Activated T-helper 1 cell treated with anti-CD3 and anti-CD28 coated beads, Interleukin-2, amount 50 U/mL, for 16 hours (primary cell): ENCODE results near the gene SPAM1.
"Not testable (repeated sequence)": the region's sequence is repeated elsewhere in the genome, so short reads cannot be mapped to it uniquely, and the experiment has no call there.

Experiments used
- DNase-seq, 2 donors: peaks; one replicate each; pipeline ENCODE4 v3.0.0-alpha.2; 2020; ENCODE audit warnings: low read depth in 1 of 2, low spot score in 1 of 2

The SPAM1 gene

DNA sequence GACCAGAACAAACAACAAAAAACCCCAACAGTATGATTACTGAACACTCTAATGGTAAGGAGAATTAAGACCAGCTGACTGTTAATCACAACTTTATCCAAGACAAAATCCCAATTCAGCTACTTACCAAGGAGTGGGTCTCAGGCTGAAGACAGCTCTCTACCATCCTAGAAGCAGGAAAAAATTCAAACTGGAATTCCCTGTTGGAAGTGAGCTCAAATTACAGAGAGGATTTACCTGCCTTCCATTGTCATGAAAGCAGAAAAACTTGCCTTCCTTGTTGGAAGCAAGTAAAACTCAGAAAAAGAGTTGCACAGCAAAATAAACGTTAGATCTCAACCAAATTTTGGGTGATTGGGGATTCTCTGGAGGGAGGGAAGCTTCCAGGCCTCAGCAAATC is 20.9 kb downstream of the SPAM1 start:
- no peak for DNase-seq

GRCh38 chr7:123948136-123948535 is 23.1 kb downstream of the SPAM1 start:
- DNase-seq, result no peak

DNA sequence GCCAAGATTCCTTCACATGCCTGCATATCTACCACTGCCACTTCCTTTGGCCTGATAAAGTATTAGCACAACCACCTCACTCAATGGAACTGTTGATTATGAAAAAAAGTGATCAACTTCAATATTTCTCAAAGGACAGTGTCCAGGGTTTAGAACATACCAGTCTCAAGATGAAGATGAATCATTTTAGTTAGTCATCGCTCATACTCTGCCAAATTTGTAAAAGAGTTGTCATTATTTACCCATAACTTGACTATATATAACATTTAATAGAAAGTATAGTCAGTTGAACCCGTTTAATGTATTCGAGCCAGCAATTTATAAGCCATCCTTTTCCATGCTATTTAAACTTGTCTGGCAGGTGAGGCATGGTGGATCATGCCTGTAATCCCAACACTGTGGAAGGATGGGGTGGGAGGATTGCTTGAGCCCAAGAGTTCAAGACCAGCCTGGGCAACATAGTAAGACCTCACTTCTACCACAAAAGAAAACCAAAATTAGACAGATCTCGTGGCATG is 33.2 kb downstream of the SPAM1 start:
- no peak for DNase-seq

GRCh38 chr7:123961771-123962170 is 36.7 kb downstream of the SPAM1 start:
- no peak for DNase-seq

DNA sequence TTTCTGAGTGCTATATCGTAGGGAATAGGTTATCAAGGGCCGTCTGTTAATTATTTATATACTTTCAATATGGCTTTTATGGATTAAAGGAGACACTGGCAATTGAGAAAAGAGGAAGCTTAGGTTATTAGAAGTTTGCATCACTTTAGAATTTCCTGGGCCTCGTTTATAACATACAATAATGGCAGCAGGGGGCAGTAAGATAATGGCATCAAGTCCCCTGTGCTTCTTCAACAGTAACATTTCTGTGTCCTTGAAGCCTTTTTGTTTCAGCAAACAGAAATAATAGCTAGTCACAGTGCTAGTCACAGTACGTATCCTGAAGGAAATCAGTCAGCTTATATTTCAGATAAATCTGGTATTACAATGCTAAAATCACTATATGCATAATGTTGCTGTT is 41.9 kb downstream of the SPAM1 start:
- DNase-seq, result no peak

GRCh38 chr7:123972045-123972444 is 47.0 kb downstream of the SPAM1 start:
- no peak for DNase-seq

DNA sequence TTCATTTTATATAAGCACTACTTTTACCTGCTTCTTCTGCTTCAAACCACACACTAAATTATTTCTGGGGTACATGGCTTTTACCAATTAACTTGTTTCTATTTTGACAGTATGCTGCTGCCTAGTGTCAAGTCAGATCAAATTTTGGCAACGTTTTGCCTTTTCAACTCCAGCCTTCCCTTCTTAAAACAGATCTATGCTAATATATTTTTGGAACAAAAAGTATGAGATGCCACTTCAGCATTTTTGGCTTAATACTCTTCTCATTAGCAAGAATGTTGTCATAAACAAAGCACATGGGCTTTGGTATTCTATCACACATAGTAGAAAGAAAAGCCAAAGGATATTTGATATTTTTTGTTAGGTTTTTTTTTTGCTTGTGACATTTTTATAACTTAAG is 47.8 kb downstream of the SPAM1 start:
- no peak for DNase-seq

DNA sequence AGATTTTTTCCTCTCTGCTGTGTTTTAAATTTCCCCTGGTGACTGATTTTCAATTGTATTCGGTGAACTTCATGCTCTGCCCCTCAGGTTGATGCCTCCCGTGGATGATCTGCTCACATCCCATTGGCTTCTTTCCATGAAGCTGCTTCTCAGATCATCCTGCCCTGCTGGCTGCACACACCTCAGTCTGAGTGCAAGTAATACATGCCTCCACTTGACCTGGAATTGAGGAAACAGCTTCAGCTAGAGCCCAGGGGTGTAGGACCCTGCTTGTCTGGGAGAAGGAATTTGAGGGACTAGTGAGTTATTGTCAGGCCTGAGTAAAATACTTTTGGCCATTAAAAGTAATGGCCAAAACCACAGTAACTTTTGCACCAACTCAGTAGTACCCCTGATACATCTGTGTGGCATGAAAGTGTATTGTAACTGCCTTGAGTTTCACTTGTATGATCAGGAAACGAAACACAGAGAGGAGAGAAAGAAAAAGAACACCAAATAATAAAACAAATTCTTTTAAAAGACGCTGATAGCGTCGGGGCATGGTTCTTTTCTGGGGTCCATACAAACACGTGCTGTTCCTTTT is 49.4 kb downstream of the SPAM1 start:
- no peak for DNase-seq

- DNase-seq, result no peak
Observed at GRCh38 chr7:123975084-123975483, 50.0 kb downstream of the SPAM1 start.

- DNase-seq, result no peak
Observed at GRCh38 chr7:123977081-123977480, 52.0 kb downstream of the SPAM1 start.

DNA sequence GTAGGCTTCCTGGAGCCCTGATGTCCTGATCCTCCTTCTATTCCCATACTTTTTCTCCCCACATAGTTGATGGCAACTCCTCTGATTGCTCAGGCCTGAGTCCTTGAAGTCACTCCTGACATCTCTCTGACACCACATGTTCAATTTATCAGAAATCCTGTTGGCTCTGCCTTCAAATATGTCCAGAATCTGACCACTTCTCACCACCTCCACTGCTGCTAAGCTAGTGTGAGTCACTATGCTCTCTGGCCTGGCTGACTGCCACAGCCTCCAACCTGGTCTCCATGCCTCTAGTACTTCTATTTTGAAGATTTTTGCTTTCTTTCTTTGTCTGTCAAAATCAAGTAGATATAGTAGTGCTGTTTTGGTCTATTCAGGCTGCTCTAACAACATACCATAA is 54.8 kb downstream of the SPAM1 start:
- no peak for DNase-seq

DNA sequence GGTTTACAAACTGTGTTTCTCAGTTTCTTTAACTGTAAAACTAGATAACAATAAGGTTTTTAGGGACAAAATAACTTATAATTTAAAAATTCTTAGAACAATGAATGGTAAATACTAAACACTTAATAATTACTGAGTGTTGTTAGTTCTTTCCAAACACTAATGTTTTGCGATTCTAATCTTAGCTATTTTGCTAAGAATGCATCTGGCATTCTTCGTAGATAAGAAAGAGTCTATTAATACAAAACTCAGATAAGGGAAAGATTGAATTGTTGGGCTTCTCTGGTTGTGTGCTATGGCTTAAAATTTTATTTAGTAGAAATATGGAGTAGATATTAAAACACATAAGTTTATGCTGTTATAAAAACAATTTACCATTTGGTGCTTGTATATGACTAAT is 62.4 kb downstream of the SPAM1 start:
- DNase-seq, result no peak

- DNase-seq, result no peak
Observed at GRCh38 chr7:123992913-123993518, 68.0 kb downstream of the SPAM1 start.

GRCh38 chr7:123993996-123994395 is 69.0 kb downstream of the SPAM1 start:
- no peak for DNase-seq

GRCh38 chr7:123994449-123994848 is 69.4 kb downstream of the SPAM1 start:
- DNase-seq, result no peak

DNA sequence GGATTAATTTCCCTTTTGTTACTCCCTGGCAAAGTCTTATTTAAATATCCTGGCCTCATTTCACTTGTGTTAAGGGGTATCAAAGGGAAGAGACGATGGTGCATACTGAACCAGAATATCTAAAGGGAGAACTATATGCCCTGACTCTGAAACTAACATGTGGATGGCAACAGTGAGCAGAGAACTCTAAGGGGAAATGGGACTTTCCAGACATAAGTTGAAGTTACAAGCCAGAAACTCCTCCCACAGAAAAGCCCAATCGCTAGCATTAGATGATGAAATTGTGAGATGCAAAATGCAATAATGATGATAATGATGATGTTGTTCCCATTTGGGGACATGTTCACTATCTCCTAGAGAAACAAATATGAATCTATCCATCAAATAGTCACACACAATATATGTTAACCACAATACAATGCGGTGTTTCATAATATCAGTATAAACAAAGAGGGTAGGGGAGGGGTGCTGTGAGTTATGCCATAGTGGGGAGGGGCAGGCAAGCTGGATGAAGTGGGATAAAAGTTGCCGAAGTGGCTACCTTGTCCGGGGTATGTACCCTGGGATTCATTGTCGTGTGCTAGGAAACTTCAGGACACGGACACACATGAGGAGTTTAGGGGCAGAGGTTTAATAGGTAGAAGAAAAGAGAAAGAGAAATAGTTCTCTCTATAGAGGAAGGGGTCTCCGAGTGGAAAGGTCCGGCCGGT is 70.7 kb downstream of the SPAM1 start:
- DNase-seq, result no peak

DNA sequence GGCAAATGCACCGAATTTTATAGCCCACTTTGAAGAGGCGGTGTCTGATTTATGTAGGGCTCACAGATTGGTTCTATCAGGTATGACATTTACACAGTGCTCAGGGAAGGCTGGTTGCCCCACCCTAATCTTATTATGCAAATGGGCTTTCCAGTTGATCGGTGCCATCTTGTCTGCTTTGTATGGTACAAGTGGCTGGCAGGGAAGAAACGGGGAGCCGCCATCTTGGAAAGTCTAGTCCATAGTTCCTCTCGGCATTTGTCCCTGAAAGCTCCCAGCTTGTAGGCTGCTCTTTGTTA is 71.2 kb downstream of the SPAM1 start:
- DNase-seq, result no peak

- DNase-seq, result no peak
Observed at GRCh38 chr7:123998921-123999320, 73.9 kb downstream of the SPAM1 start.

GRCh38 chr7:123999703-124000102 is 74.7 kb downstream of the SPAM1 start:
- no peak for DNase-seq

GRCh38 chr7:124008296-124008695 is 83.3 kb downstream of the SPAM1 start:
- DNase-seq, result not testable (repeated sequence)

DNA sequence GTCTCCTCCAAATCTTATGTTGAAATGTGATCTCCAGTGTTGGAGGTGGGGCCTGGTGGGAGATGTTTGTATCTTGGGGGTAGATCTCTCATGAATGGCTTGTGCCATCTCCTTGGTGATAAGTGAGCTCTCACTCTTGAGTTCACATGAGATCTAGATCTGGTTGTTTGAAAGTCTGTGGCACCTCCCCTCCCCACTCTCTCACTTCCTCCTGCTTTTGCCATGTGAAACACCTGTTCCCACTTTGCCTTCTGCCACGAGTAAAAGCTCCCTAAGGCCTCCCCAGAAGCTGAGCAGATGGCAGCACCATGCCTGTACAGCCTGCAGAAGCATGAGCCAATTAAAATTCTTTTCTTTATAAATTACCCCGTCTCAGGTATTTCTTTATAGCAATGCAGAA is 84.3 kb downstream of the SPAM1 start:
- no peak for DNase-seq
